Midbrain (tissue), 1 donor: ENCODE measurements around the gene S100PBP.
"Not testable (repeated sequence)": the region's sequence is repeated elsewhere in the genome, so short reads cannot be mapped to it uniquely, and the experiment has no call there.

ENCODE experiments used
- DNase-seq: peaks from one replicate; lab custom pipeline; 2025; lab: John Stamatoyannopoulos, UW

S100PBP gene

GRCh38 chr1:32786856-32787255, 30.6 kb upstream of the S100PBP start:
- DNase-seq, result peak; percentile 3

DNA sequence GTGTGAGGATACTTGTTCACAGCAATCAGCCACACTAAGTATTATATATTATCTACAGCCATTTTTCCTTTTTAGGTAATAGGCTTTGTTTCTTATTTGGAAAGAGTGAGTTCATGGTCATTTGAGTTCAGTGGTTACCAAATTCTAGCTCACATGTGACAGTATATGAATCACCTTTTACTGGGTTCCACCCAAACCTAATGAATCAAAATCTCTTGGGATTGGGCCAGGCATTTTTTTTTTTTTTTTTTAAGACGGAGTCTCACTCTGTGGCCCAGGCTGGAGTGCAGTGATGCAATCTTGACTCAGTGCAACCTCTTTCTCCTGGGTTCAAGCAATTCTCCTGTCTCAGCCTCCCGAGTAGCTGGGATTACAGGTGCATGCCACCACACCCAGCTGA, 28.1 kb upstream of the S100PBP start:
- not testable (repeated sequence) for DNase-seq

DNA sequence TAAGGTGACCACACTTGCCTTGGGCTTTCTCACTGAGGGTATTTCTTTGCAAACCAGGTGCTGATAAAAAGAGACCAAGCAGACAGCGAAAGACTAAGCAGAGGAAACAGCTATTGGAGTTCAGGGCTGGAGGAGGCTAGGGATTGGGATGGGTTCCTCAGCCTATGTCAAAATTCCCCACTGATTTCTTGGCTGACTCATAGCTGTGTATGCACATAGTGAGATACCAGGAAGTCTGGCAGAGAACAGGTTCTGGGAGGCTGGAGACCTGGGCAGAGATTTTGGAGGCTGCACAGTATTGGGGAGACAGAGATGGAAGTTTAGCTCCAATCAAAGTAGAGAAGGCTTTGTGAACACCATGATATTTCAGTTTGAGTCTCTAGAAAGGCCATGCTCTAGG, 25.6 kb upstream of the S100PBP start:
- no peak for DNase-seq

DNA sequence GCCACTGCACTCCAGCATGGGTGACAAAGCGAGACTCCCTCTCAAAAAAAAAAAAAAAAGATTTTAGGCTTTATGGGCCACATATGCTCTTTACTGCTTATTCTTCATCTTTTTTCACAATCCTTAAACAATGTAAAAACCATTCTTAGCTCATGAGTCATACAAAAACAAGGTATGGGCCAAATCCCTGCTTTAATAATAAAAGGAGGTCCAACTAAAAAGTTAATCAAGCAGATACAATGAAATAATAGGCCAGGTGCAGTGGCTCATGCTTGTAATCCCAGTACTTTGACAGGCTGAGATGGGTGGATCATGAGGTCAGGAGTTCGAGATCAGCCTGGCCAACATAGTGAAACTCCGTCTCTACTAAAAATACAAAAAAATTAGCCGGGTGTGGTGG, 21.7 kb upstream of the S100PBP start:
- not testable (repeated sequence) for DNase-seq

DNA sequence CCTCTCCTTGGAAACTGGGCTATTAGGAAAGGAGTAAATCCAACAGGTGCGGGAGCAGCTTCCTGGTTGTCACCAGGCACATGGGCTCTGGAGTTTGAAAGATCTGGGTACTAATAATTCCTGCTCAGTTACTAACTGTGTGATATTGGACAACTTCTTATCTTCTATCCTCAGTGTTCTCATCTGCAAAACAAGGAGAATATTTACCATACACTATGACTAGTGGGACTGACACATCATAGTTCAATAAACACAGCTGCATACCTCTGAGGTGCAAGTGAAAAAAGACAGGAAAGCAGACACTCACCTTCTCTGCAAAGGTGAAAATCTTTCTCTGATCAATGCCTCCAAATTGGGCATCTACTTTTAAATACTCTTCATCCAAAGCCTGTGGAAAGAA, 20.0 kb upstream of the S100PBP start:
- DNase-seq, result no peak

GRCh38 chr1:32798191-32798590, 19.3 kb upstream of the S100PBP start:
- no peak for DNase-seq

- DNase-seq, result no peak
These were observed 18.6 kb upstream of the S100PBP start for GRCh38 chr1:32798679-32799416.

- DNase-seq, result no peak
These were observed 16.2 kb upstream of the S100PBP start for GRCh38 chr1:32801096-32801715.

GRCh38 chr1:32804460-32804859, 13.0 kb upstream of the S100PBP start:
- not testable (repeated sequence) for DNase-seq

- no peak for DNase-seq
These were observed 11.2 kb upstream of the S100PBP start for GRCh38 chr1:32806290-32806689.

DNA sequence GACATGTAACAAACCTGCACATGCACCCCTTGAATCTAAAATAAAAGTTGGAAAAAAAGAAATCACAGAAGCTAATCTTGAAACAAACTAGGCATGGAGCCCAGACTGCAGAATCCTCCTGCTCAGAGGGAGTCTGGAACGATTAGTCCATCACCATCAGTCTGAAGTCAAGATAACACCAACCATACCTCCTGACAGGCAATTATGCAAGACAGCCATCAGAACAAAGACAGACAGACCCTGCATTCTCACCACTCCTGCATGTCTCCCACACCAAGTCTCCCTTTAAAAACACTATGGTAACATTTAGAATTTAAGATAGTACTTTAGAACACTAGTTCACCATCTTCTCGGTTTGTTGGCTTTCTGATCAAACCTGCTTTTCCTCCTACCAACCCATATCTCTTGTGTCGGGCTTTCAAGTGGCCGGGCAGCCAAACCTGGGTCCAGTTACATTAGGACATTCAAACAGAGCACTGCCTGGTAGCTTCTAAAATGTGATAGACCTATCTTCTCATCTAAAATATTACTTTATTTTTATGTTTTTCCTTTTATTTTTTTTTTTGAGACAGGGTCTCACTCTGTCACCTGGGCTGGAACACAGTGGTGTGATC, 10.4 kb upstream of the S100PBP start:
- no peak for DNase-seq

GRCh38 chr1:32808580-32808979, 8.9 kb upstream of the S100PBP start:
- DNase-seq, result no peak

- DNase-seq, result no peak
These were observed 7.1 kb upstream of the S100PBP start for GRCh38 chr1:32810358-32810757.

- no peak for DNase-seq
These were observed 6.2 kb upstream of the S100PBP start for GRCh38 chr1:32811265-32811664.

GRCh38 chr1:32811917-32812316, 5.5 kb upstream of the S100PBP start:
- DNase-seq, result no peak

DNA sequence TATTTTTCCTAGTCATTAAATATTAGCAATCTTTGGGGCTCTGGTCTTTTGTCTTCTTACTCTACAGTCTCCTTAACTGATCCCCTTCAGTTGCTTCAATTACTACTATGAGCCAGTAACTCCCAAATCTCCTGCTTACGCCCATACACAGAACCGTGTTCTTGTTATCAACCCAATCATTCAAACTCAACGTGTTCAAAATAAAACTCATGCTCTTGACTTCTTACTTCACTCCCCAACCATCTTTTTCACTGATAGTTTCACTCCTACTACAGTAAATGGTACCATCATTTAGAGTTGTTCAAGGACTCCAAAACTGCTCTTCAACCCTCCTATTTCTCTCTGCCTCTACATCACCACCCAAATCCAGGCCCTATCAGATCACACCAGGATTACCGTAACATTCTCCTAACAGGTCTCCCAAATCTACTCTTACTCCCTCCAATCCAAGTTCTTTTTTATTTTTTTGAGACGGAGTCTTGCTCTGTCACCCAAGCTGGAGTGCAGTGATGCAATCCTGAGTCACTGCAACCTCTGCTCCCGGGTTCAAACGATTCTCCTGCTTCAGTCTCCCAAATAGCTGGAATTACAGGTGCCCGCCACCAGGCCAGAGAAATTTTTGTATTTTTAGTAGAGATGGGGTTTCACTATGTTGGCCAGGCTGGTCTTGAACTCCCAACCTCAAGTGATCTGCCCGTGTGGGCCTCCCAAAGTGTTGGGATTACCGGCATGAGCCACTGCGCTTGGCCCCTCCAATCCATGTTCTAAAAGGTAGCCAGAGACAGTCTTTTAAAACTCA, 3.3 kb upstream of the S100PBP start:
- DNase-seq, result no peak

- peak; percentile 45 for DNase-seq
These were observed 736 bp upstream of the S100PBP start for GRCh38 chr1:32816676-32817158.

GRCh38 chr1:32817815-32818786, 648 bp downstream of the S100PBP start:
- DNase-seq, result peak; percentile 55

DNA sequence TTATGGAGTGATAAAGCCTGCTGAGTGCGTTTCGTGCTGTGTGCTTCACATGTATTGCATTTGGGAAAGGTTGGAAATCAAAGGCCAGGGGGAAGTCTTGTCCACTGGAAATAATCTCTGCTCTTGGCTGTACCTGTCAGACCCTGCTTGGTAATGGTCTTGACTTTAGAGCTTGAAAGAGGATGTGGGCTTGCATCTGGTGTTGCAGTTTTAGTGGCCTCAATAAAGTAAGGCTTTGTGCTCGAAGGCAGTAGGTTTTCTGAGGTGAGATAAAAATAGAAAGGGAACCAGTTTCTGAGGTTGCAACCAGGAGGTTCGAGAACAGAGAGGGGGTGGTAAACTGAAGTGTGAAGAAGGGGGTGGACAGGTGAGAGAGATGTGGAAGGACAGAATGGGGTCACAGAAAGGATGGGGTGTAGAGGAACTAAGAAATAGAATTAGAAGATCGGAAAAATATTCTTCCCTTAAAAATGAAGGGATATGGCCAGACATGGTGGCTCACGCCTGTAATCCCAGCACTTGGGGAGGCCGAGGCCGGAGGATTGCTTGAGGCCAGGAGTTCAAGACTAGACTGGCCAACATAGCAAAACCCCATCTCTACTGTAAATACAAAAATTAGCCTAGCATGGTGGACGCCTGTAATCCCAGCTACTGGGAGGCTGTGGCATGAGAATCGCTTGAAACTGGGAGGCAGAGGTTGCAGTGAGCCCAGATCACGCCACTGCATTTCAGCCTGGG, 1.5 kb downstream of the S100PBP start:
- DNase-seq, result no peak

DNA sequence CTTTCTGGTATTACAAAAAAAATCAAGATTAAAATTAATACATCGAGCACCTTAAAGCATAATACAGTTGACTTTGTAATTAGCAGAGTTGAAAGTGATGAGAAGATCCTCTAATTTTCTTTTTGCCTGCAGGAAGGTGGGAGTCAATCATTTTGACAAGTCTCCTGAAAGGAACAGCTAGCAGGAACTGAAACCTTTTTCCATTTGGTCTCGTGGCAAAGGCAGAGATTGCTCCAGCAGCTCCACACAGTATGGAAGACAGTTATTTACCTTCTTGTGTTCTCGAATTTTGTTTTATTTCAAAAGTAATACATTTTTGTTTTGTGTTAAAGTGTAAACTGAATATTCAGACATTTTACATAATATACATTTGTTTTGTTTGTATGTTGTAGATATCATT, 7.7 kb downstream of the S100PBP start:
- no peak for DNase-seq
